Smooth muscle cell (in vitro differentiated cells): ENCODE results near the gene MIER2. TPM values are rescaled to one million over a fixed set of nuclear protein-coding genes. Genes with fewer than 3 reads are reported as not detected.

ENCODE experiments used
- DNase-seq: peaks from one replicate; lab custom pipeline; 2025; ENCODE audit not compliant: unreplicated experiment; lab: John Stamatoyannopoulos, UW
- H2AFZ ChIP-seq: fragments of 200-600 bp; sonication (generic); 2 replicates; pipeline ENCODE4 v1.6.0; 2016; ENCODE audit warnings: antibody characterized with exemption, low read depth, mild to moderate bottlenecking
- H3F3A ChIP-seq: fragments of 200-600 bp; sonication (generic); 2 replicates; pipeline ENCODE4 v1.6.0; 2017; ENCODE audit warnings: antibody characterized with exemption, low read depth
- H3K27ac ChIP-seq: fragments of 200-600 bp; sonication (generic); 2 replicates; pipeline ENCODE4 v1.5.1; 2016; ENCODE audit warnings: low read depth, mild to moderate bottlenecking
- H3K27me3 ChIP-seq: fragments of 200-600 bp; sonication (generic); 2 replicates; pipeline ENCODE4 v1.6.1; 2016; ENCODE audit warnings: low read depth, mild to moderate bottlenecking
- H3K36me3 ChIP-seq: fragments of 200-600 bp; sonication (generic); 2 replicates; pipeline ENCODE4 v1.5.1; 2016; ENCODE audit warnings: low read depth
- H3K4me1 ChIP-seq: fragments of 200-600 bp; sonication (generic); 2 replicates; pipeline ENCODE4 v1.5.1; 2016; ENCODE audit warnings: low read depth
- H3K4me2 ChIP-seq: fragments of 200-600 bp; sonication (generic); 2 replicates; pipeline ENCODE4 v1.6.0; 2016; ENCODE audit warnings: mild to moderate bottlenecking
- H3K4me3 ChIP-seq: fragments of 200-600 bp; sonication (generic); 2 replicates; pipeline ENCODE4 v1.5.1; 2016; ENCODE audit warnings: mild to moderate bottlenecking
- H3K79me2 ChIP-seq: fragments of 200-600 bp; sonication (generic); 2 replicates; pipeline ENCODE4 v1.6.0; 2016; ENCODE audit warnings: low read depth, mild to moderate bottlenecking
- H3K9ac ChIP-seq: fragments of 200-600 bp; sonication (generic); 2 replicates; pipeline ENCODE4 v1.6.0; 2016; ENCODE audit warnings: low read depth
- H3K9me3 ChIP-seq: fragments of 200-600 bp; sonication (generic); replicated peaks from 2 replicates; pipeline ENCODE4 v1.5.1; 2016; ENCODE audit warnings: low read depth
- H4K20me1 ChIP-seq: fragments of 200-600 bp; sonication (generic); 2 replicates; pipeline ENCODE4 v1.6.0; 2016; ENCODE audit warnings: low read depth
- CTCF ChIP-seq: fragments of 200-600 bp; sonication (generic); IDR thresholded peaks from 2 replicates; pipeline ENCODE4 v1.5.1; 2017; ENCODE audit warnings: borderline replicate concordance, mild to moderate bottlenecking, antibody characterized with exemption; ENCODE audit not compliant: insufficient read depth, poor library complexity, severe bottlenecking
- WGBS: methylation state at CpG from one replicate; pipeline ENCODE4 v1.1.7; 2016; ENCODE audit warnings: low lambda C conversion rate; 5-methylcytosine and 5-hydroxymethylcytosine counted together
- polyA plus RNA-seq: library from polyadenylated mRNA; unstranded; fragments of >200 nt; fragmentation: Nextera tagmentation; extraction: Ambion mirVana; gene quantifications from 2 replicates; pipeline ENCODE4 v1.2.1, GENCODE V29; 2016
- total RNA-seq: library from RNA; depleted of rRNA; stranded (reverse); fragments of >200 nt; gene quantifications from 2 replicates; pipeline ENCODE4 v1.2.3, GENCODE V29; 2014

Gene MIER2
- total and polyA plus RNA-seq, 2 experiments from 2014 or later, result 12.7 to 79.7 TPM

- H3K79me2 ChIP-seq, result no peaks in the 10 kb centered on the region
- peak overlapping the region; percentile 92 for H3K27ac ChIP-seq
- H3K36me3 ChIP-seq, result no peaks in the 10 kb centered on the region
- no peaks in the 10 kb centered on the region for H3F3A ChIP-seq
- TF ChIP-seq CTCF, result no peak
- peak overlapping the region; percentile 52 for H3K4me3 ChIP-seq
- DNase-seq, result no peak
- peak overlapping the region; percentile 90 for H3K9ac ChIP-seq
- peaks cover 11% of the 10 kb centered on the region for H3K4me1 ChIP-seq
- no peaks in the 10 kb centered on the region for H4K20me1 ChIP-seq
- no peaks in the 10 kb centered on the region for H3K9me3 ChIP-seq
- 37% methylated on average over 24 of the region's 26 CpGs for WGBS
- no peak overlapping the region for H2AFZ ChIP-seq
- H3K4me2 ChIP-seq, result peak overlapping the region; percentile 88
- peaks cover 48% of the 10 kb centered on the region for H3K27me3 ChIP-seq
Measured at GRCh38 chr19:289651-290371, 54.8 kb downstream of the MIER2 start.

- no peak for TF ChIP-seq CTCF
Measured at GRCh38 chr19:288911-289310, 55.7 kb downstream of the MIER2 start.

GRCh38 chr19:287381-287871, 57.2 kb downstream of the MIER2 start:
- Histone ChIP-seq H3K9me3 (no peaks in the 10 kb centered on the region), H3F3A (no peaks in the 10 kb centered on the region), H3K4me3 (no peak overlapping the region), H3K27ac (no peak overlapping the region), H2AFZ (no peak overlapping the region), H3K9ac (no peak overlapping the region), H4K20me1 (no peaks in the 10 kb centered on the region), H3K4me2 (no peak overlapping the region), H3K4me1 (peaks cover 6% of the 10 kb centered on the region), H3K27me3 (peaks cover 26% of the 10 kb centered on the region), H3K79me2 (no peaks in the 10 kb centered on the region), H3K36me3 (no peaks in the 10 kb centered on the region)
- DNase-seq, result no peak
- WGBS, result 89% methylated on average over 19 of the region's 19 CpGs
- TF ChIP-seq CTCF, result no peak

More at GRCh38 chr19:288911-289310, 55.7 kb downstream of the MIER2 start:
- Histone ChIP-seq H3K4me2 (no peak overlapping the region), H4K20me1 (no peaks in the 10 kb centered on the region), H2AFZ (no peak overlapping the region), H3K79me2 (no peaks in the 10 kb centered on the region), H3K27me3 (peaks cover 39% of the 10 kb centered on the region), H3K36me3 (no peaks in the 10 kb centered on the region), H3K9ac (no peak overlapping the region), H3K4me3 (no peak overlapping the region), H3K9me3 (no peaks in the 10 kb centered on the region), H3K27ac (no peak overlapping the region), H3F3A (no peaks in the 10 kb centered on the region), H3K4me1 (peaks cover 6% of the 10 kb centered on the region)
- 87% methylated on average over 10 of the region's 10 CpGs for WGBS
- DNase-seq, result no peak

- Histone ChIP-seq H3F3A (no peaks in the 10 kb centered on the region), H3K79me2 (no peaks in the 10 kb centered on the region), H3K9ac (no peak overlapping the region), H3K9me3 (no peaks in the 10 kb centered on the region), H2AFZ (no peak overlapping the region), H3K27me3 (no peaks in the 10 kb centered on the region), H3K4me3 (no peak overlapping the region), H3K36me3 (no peaks in the 10 kb centered on the region), H4K20me1 (no peaks in the 10 kb centered on the region), H3K4me1 (peaks cover 8% of the 10 kb centered on the region), H3K27ac (no peak overlapping the region), H3K4me2 (no peak overlapping the region)
- TF ChIP-seq CTCF, result no peak
- 58% methylated on average over 10 of the region's 10 CpGs for WGBS
- DNase-seq, result no peak
Measured at GRCh38 chr19:283395-283794, 61.2 kb downstream of the MIER2 start.
